Panc1 (cell line): ENCODE data around the gene CREB3L1.

ENCODE experiments used
- POLR2AphosphoS5 ChIP-seq: IDR thresholded peaks from 2 replicates; pipeline ENCODE4 v1.6.1; 2012; ENCODE audit warnings: mild to moderate bottlenecking, low read depth, low read length, moderate library complexity
- TCF7L2 ChIP-seq: IDR thresholded peaks from 2 replicates; pipeline ENCODE4 v1.6.1; 2011; ENCODE audit warnings: mild to moderate bottlenecking, low read depth, low read length, inconsistent platforms
- TF ChIP-seq, protein P1 (sequence below): fragments of 450-650 bp; IDR thresholded peaks from 2 replicates; pipeline ENCODE4 v1.5.1; 2017; ENCODE audit warnings: mild to moderate bottlenecking
- TF ChIP-seq, protein P2 (sequence below), 2 experiments: IDR thresholded peaks; 2 replicates each; pipeline ENCODE4 v1.6.1; 2011 to 2012; ENCODE audit warnings: low read depth in 2 of 2, control low read depth in 1 of 2, low read length in 1 of 2, mild to moderate bottlenecking in 1 of 2, moderate library complexity in 1 of 2; ENCODE audit not compliant: insufficient read depth in 1 of 2

- TF ChIP-seq, protein P1, sequence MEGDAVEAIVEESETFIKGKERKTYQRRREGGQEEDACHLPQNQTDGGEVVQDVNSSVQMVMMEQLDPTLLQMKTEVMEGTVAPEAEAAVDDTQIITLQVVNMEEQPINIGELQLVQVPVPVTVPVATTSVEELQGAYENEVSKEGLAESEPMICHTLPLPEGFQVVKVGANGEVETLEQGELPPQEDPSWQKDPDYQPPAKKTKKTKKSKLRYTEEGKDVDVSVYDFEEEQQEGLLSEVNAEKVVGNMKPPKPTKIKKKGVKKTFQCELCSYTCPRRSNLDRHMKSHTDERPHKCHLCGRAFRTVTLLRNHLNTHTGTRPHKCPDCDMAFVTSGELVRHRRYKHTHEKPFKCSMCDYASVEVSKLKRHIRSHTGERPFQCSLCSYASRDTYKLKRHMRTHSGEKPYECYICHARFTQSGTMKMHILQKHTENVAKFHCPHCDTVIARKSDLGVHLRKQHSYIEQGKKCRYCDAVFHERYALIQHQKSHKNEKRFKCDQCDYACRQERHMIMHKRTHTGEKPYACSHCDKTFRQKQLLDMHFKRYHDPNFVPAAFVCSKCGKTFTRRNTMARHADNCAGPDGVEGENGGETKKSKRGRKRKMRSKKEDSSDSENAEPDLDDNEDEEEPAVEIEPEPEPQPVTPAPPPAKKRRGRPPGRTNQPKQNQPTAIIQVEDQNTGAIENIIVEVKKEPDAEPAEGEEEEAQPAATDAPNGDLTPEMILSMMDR: no peak
- TF ChIP-seq TCF7L2: no peak
- TF ChIP-seq, protein P2, sequence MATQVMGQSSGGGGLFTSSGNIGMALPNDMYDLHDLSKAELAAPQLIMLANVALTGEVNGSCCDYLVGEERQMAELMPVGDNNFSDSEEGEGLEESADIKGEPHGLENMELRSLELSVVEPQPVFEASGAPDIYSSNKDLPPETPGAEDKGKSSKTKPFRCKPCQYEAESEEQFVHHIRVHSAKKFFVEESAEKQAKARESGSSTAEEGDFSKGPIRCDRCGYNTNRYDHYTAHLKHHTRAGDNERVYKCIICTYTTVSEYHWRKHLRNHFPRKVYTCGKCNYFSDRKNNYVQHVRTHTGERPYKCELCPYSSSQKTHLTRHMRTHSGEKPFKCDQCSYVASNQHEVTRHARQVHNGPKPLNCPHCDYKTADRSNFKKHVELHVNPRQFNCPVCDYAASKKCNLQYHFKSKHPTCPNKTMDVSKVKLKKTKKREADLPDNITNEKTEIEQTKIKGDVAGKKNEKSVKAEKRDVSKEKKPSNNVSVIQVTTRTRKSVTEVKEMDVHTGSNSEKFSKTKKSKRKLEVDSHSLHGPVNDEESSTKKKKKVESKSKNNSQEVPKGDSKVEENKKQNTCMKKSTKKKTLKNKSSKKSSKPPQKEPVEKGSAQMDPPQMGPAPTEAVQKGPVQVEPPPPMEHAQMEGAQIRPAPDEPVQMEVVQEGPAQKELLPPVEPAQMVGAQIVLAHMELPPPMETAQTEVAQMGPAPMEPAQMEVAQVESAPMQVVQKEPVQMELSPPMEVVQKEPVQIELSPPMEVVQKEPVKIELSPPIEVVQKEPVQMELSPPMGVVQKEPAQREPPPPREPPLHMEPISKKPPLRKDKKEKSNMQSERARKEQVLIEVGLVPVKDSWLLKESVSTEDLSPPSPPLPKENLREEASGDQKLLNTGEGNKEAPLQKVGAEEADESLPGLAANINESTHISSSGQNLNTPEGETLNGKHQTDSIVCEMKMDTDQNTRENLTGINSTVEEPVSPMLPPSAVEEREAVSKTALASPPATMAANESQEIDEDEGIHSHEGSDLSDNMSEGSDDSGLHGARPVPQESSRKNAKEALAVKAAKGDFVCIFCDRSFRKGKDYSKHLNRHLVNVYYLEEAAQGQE (IDR thresholded peaks at IDR 0.05; ENCODE audit: insufficient read depth in 1 of 2, low read depth in 2 of 2, low read length in 1 of 2): no peak
- no peak for TF ChIP-seq POLR2AphosphoS5
These were observed 67.7 kb downstream of the CREB3L1 start for GRCh38 chr11:46345131-46345597.
